NOMO-1 treated with dmso at 0.1 percent for 144 hours (cell line): ENCODE results near the gene NUP214.
"Not testable (repeated sequence)": the region's sequence is repeated elsewhere in the genome, so short reads cannot be mapped to it uniquely, and the experiment has no call there.

Experiments used
- DNase-seq: peaks from one replicate; lab custom pipeline; 2025; ENCODE audit not compliant: unreplicated experiment; lab: John Stamatoyannopoulos, UW

The NUP214 gene

GRCh38 chr9:131096269-131097125 lies 28.9 kb upstream of the NUP214 start, which contains the start of gene AIF1L:
Gene AIF1L (plus strand): TSS chr9:131096531. CDS start chr9:131096630, 99 bp downstream.
- DNase-seq: no peak

- no peak for DNase-seq
These were observed 28.0 kb upstream of the NUP214 start for GRCh38 chr9:131097126-131097947.

GRCh38 chr9:131097948-131098278 lies 27.5 kb upstream of the NUP214 start:
- DNase-seq: no peak

GRCh38 chr9:131098391-131099101 lies 26.8 kb upstream of the NUP214 start:
- DNase-seq: no peak

GRCh38 chr9:131099102-131099606 lies 26.2 kb upstream of the NUP214 start:
- no peak for DNase-seq

GRCh38 chr9:131099845-131100244 lies 25.5 kb upstream of the NUP214 start:
- not testable (repeated sequence) for DNase-seq

GRCh38 chr9:131100445-131100844 lies 24.9 kb upstream of the NUP214 start:
- no peak for DNase-seq

GRCh38 chr9:131101207-131101964 lies 24.0 kb upstream of the NUP214 start:
- DNase-seq: no peak

GRCh38 chr9:131103024-131103423 lies 22.4 kb upstream of the NUP214 start:
- no peak for DNase-seq

GRCh38 chr9:131103535-131103934 lies 21.9 kb upstream of the NUP214 start:
- DNase-seq: no peak

- no peak for DNase-seq
These were observed 21.2 kb upstream of the NUP214 start for GRCh38 chr9:131104016-131104740.

- no peak for DNase-seq
These were observed 19.4 kb upstream of the NUP214 start for GRCh38 chr9:131105952-131106351.

GRCh38 chr9:131107760-131108159 lies 17.6 kb upstream of the NUP214 start:
- no peak for DNase-seq

- no peak for DNase-seq
These were observed 14.1 kb upstream of the NUP214 start for GRCh38 chr9:131111186-131111853.

GRCh38 chr9:131111854-131112311 lies 13.5 kb upstream of the NUP214 start:
- DNase-seq: no peak

- DNase-seq: no peak
These were observed 12.8 kb upstream of the NUP214 start for GRCh38 chr9:131112374-131113154.

GRCh38 chr9:131113655-131114054 lies 11.7 kb upstream of the NUP214 start:
- DNase-seq: no peak

- DNase-seq: no peak
These were observed 11.3 kb upstream of the NUP214 start for GRCh38 chr9:131114084-131114535.
